ENCODE data around the gene NACC1. TPM values are rescaled to one million over a fixed set of nuclear protein-coding genes. Genes with fewer than 3 reads are reported as not detected.

Gene NACC1
- total RNA-seq, 2 experiments from 2014 or later: 13.0 to 13.5 TPM

DNA sequence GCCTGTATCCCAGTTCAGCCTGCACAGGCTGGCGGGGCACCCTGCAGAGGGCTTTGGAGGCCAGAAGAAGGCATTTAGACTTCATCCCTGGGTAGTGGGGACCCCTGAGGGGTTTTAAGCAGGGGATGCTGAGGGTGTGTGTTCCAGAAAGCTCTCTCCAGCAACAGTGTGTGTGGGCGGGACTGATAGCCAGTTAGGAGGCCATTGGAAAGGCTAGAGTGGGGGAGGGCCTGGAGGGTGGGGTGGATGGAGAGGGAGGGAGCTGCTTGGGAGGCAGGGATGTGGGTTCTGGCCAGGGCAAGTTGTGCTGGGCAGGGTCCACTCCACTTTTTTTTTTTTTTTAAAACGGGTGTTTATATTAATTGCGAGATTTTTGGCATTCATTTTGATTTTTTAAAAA is 43.7 kb upstream of the NACC1 start:
- DNase-seq (no peak), ATAC-seq (ENCODE audit: poor library complexity) (no peak)
- no peaks in the 10 kb centered on the region for H3K36me3 Mint-ChIP-seq (ENCODE audit: low read depth)
- H3K4me3 ChIP-seq (ENCODE audit: low read length): no peak overlapping the region
- H3K27ac ChIP-seq (ENCODE audit: low read depth in 1 of 2, low read length in 2 of 2): no peak overlapping the region
- POLR2A ChIA-PET: no interaction called here
- H3K9me3 ChIP-seq (ENCODE audit: control insufficient read depth in 1 of 2, insufficient read depth in 1 of 2, low read length in 2 of 2): no peaks in the 10 kb centered on the region
- no peaks in the 10 kb centered on the region for H3K36me3 ChIP-seq (ENCODE audit: insufficient read depth, low read length)
- H3K27ac Mint-ChIP-seq: no peak overlapping the region
- peaks cover 7% of the 10 kb centered on the region for H3K4me1 ChIP-seq (ENCODE audit: insufficient read depth, low read length)
- intact Hi-C loops (cut with DNase I, micrococcal nuclease): no loop called here
- peaks cover 0 to 2% of the 10 kb centered on the region in 2 experiments for H3K27me3 ChIP-seq (ENCODE audit: control insufficient read depth in 1 of 2, insufficient read depth in 2 of 2, low read length in 2 of 2)
- TF ChIP-seq, protein P1, sequence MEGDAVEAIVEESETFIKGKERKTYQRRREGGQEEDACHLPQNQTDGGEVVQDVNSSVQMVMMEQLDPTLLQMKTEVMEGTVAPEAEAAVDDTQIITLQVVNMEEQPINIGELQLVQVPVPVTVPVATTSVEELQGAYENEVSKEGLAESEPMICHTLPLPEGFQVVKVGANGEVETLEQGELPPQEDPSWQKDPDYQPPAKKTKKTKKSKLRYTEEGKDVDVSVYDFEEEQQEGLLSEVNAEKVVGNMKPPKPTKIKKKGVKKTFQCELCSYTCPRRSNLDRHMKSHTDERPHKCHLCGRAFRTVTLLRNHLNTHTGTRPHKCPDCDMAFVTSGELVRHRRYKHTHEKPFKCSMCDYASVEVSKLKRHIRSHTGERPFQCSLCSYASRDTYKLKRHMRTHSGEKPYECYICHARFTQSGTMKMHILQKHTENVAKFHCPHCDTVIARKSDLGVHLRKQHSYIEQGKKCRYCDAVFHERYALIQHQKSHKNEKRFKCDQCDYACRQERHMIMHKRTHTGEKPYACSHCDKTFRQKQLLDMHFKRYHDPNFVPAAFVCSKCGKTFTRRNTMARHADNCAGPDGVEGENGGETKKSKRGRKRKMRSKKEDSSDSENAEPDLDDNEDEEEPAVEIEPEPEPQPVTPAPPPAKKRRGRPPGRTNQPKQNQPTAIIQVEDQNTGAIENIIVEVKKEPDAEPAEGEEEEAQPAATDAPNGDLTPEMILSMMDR (IDR thresholded peaks at IDR 0.05): no peak
- H3K4me3 Mint-ChIP-seq: no peak overlapping the region
- no peaks in the 10 kb centered on the region for H3K4me1 Mint-ChIP-seq (ENCODE audit: low read depth)
- CTCF ChIA-PET: interaction anchor here (0.6 kb wide), 1 partner anchor 203 kb away, joined by 4 read pairs; no protein-coding TSS in a partner anchor
- H3K27me3 Mint-ChIP-seq: no peaks in the 10 kb centered on the region
- no peaks in the 10 kb centered on the region for H3K9me3 Mint-ChIP-seq

DNA sequence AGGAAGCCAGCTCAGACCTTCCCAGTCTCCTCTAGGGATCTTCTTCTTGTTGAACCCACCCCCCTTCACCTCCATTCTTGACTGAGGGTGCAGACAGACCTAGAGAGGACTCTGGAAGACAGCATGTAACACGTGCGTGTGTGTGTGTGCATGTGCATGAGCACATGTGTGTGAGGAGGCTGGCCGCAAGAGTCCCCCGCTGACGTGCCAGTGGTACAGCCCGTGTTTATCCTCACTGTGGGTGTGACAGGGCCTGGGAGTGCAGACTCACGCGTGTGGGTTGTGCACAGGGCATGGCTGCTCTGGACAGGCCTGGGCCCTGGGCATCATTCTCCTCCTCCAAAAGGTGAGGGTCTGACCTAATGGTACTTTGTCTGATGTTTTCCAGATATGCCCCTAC is 41.7 kb upstream of the NACC1 start:
- no peak overlapping the region for H3K4me3 ChIP-seq (ENCODE audit: low read length)
- no peaks in the 10 kb centered on the region for H3K27me3 Mint-ChIP-seq
- peaks cover 12% of the 10 kb centered on the region for H3K4me1 ChIP-seq (ENCODE audit: insufficient read depth, low read length)
- peaks cover 0 to 2% of the 10 kb centered on the region in 2 experiments for H3K27me3 ChIP-seq (ENCODE audit: control insufficient read depth in 1 of 2, insufficient read depth in 2 of 2, low read length in 2 of 2)
- no peaks in the 10 kb centered on the region for H3K9me3 Mint-ChIP-seq
- no peak overlapping the region for H3K4me3 Mint-ChIP-seq
- TF ChIP-seq, protein P1 (IDR thresholded peaks at IDR 0.05): no peak
- H3K4me1 Mint-ChIP-seq (ENCODE audit: low read depth): no peaks in the 10 kb centered on the region
- H3K27ac ChIP-seq (ENCODE audit: low read depth in 1 of 2, low read length in 2 of 2): no peak overlapping the region
- H3K36me3 ChIP-seq (ENCODE audit: insufficient read depth, low read length): no peaks in the 10 kb centered on the region
- intact Hi-C loops (cut with DNase I, micrococcal nuclease): loop anchor here in 1 of 2 experiments (5.0 kb wide), 1 partner anchor 39 kb away; no protein-coding TSS in a partner anchor
- no peaks in the 10 kb centered on the region for H3K36me3 Mint-ChIP-seq (ENCODE audit: low read depth)
- ATAC-seq (ENCODE audit: poor library complexity) (no peak), DNase-seq (no peak)
- ChIA-PET POLR2A (no interaction called here), CTCF (no interaction called here)
- no peaks in the 10 kb centered on the region for H3K9me3 ChIP-seq (ENCODE audit: control insufficient read depth in 1 of 2, insufficient read depth in 1 of 2, low read length in 2 of 2)
- H3K27ac Mint-ChIP-seq: no peak overlapping the region

DNA sequence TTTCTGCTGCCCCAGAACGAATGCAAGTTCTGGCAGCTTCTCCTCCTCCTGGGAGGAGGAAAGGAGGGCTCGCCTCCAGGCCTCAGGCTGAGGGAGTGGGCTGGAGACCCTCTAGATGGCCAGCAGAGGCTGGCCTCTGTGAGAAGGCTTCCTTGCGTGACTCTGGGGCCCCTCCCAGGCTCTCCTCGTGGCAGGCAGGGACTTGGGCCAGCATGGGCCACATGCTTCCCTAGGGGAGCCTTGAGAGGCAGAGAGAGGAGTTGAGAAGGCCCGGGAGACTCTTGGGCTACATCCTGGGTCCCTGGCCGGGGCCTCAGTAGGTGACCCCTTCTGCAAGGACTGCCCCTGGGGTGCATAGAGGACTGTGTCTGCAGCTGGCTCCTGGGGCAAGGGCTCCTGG is 41.3 kb upstream of the NACC1 start:
- POLR2A ChIA-PET: no interaction called here
- Mint-ChIP-seq H3K36me3 (ENCODE audit: low read depth) (no peaks in the 10 kb centered on the region), H3K4me3 (no peak overlapping the region), H3K4me1 (ENCODE audit: low read depth) (no peaks in the 10 kb centered on the region), H3K27ac (no peak overlapping the region), H3K27me3 (no peaks in the 10 kb centered on the region), H3K9me3 (no peaks in the 10 kb centered on the region)
- Histone ChIP-seq H3K4me3 (ENCODE audit: low read length) (no peak overlapping the region), H3K27ac (ENCODE audit: low read depth in 1 of 2, low read length in 2 of 2) (no peak overlapping the region), H3K27me3 (ENCODE audit: control insufficient read depth in 1 of 2, insufficient read depth in 2 of 2, low read length in 2 of 2) (peaks cover 0 to 2% of the 10 kb centered on the region in 2 experiments), H3K36me3 (ENCODE audit: insufficient read depth, low read length) (no peaks in the 10 kb centered on the region), H3K9me3 (ENCODE audit: control insufficient read depth in 1 of 2, insufficient read depth in 1 of 2, low read length in 2 of 2) (no peaks in the 10 kb centered on the region), H3K4me1 (ENCODE audit: insufficient read depth, low read length) (peaks cover 12% of the 10 kb centered on the region)
- intact Hi-C loops (cut with DNase I, micrococcal nuclease): loop anchor here in 1 of 2 experiments (5.0 kb wide), 1 partner anchor 39 kb away; no protein-coding TSS in a partner anchor
- DNase-seq (no peak), ATAC-seq (ENCODE audit: poor library complexity) (no peak)
- TF ChIP-seq, protein P1 (IDR thresholded peaks at IDR 0.05): no peak
- CTCF ChIA-PET: interaction anchor here (1.4 kb wide), 1 partner anchor 111 kb away, joined by 4 read pairs; no protein-coding TSS in a partner anchor
